IPS-18c (cell line): ENCODE measurements around the gene PDS5A.
"Not testable (repeated sequence)": the region's sequence is repeated elsewhere in the genome, so short reads cannot be mapped to it uniquely, and the experiment has no call there.

Source experiments
- H3K4me3 ChIP-seq: 2 replicates; pipeline ENCODE4 v1.7.0; 2013; ENCODE audit warnings: low read depth, mild to moderate bottlenecking, low read length, moderate library complexity; ENCODE audit not compliant: insufficient read depth
- H3K9me3 ChIP-seq: one replicate; pipeline ENCODE4 v1.6.1; 2013; ENCODE audit warnings: mild to moderate bottlenecking, low read length, moderate library complexity; ENCODE audit not compliant: control insufficient read depth, insufficient read depth

Gene PDS5A

GRCh38 chr4:39976141-39976944 is 1.4 kb downstream of the PDS5A start:
- H3K9me3 ChIP-seq = peaks cover 2% of the 10 kb centered on the region
- peak overlapping the region; percentile 91 for H3K4me3 ChIP-seq

GRCh38 chr4:39975488-39976089 is 2.1 kb downstream of the PDS5A start:
- no peak overlapping the region for H3K4me3 ChIP-seq
- H3K9me3 ChIP-seq = peaks cover 2% of the 10 kb centered on the region

- H3K4me3 ChIP-seq = not testable (repeated sequence)
Observed at GRCh38 chr4:39973052-39973451, 4.7 kb downstream of the PDS5A start.

GRCh38 chr4:39970671-39971640 is 6.8 kb downstream of the PDS5A start:
- H3K4me3 ChIP-seq = no peak overlapping the region
- H3K9me3 ChIP-seq = no peaks in the 10 kb centered on the region

More at GRCh38 chr4:39973052-39973451, 4.7 kb downstream of the PDS5A start:
- H3K9me3 ChIP-seq = not testable (repeated sequence)

GRCh38 chr4:39963656-39964055 is 14.1 kb downstream of the PDS5A start:
- H3K9me3 ChIP-seq = no peaks in the 10 kb centered on the region
- no peak overlapping the region for H3K4me3 ChIP-seq

GRCh38 chr4:39961311-39961877 is 16.3 kb downstream of the PDS5A start:
- Histone ChIP-seq H3K4me3 (no peak overlapping the region), H3K9me3 (no peaks in the 10 kb centered on the region)

- H3K9me3 ChIP-seq = no peaks in the 10 kb centered on the region
- no peak overlapping the region for H3K4me3 ChIP-seq
Observed at GRCh38 chr4:39950861-39951481, 26.7 kb downstream of the PDS5A start.

GRCh38 chr4:39947963-39948362 is 29.7 kb downstream of the PDS5A start:
- Histone ChIP-seq H3K4me3 (no peak overlapping the region), H3K9me3 (no peaks in the 10 kb centered on the region)

- no peak overlapping the region for H3K4me3 ChIP-seq
- no peaks in the 10 kb centered on the region for H3K9me3 ChIP-seq
Observed at GRCh38 chr4:39947417-39947816, 30.3 kb downstream of the PDS5A start.

GRCh38 chr4:39944245-39944644 is 33.5 kb downstream of the PDS5A start:
- H3K9me3 ChIP-seq = not testable (repeated sequence)

GRCh38 chr4:39942507-39942906 is 35.2 kb downstream of the PDS5A start:
- Histone ChIP-seq H3K9me3 (no peaks in the 10 kb centered on the region), H3K4me3 (no peak overlapping the region)

More at GRCh38 chr4:39944245-39944644, 33.5 kb downstream of the PDS5A start:
- not testable (repeated sequence) for H3K4me3 ChIP-seq

- no peak overlapping the region for H3K4me3 ChIP-seq
Observed at GRCh38 chr4:39941682-39942217, 36.0 kb downstream of the PDS5A start.

GRCh38 chr4:39937683-39938268 is 39.9 kb downstream of the PDS5A start:
- no peaks in the 10 kb centered on the region for H3K9me3 ChIP-seq
- H3K4me3 ChIP-seq = no peak overlapping the region

More at GRCh38 chr4:39941682-39942217, 36.0 kb downstream of the PDS5A start:
- H3K9me3 ChIP-seq = no peaks in the 10 kb centered on the region

GRCh38 chr4:39936565-39937418 is 40.9 kb downstream of the PDS5A start:
- H3K4me3 ChIP-seq = no peak overlapping the region
- H3K9me3 ChIP-seq = no peaks in the 10 kb centered on the region
